ENCODE results near the gene MAU2. TPM values are rescaled to one million over a fixed set of nuclear protein-coding genes. Genes with fewer than 3 reads are reported as not detected.

Gene MAU2
- total RNA-seq, 1 donor from 2014 or later = 37.0 TPM

DNA sequence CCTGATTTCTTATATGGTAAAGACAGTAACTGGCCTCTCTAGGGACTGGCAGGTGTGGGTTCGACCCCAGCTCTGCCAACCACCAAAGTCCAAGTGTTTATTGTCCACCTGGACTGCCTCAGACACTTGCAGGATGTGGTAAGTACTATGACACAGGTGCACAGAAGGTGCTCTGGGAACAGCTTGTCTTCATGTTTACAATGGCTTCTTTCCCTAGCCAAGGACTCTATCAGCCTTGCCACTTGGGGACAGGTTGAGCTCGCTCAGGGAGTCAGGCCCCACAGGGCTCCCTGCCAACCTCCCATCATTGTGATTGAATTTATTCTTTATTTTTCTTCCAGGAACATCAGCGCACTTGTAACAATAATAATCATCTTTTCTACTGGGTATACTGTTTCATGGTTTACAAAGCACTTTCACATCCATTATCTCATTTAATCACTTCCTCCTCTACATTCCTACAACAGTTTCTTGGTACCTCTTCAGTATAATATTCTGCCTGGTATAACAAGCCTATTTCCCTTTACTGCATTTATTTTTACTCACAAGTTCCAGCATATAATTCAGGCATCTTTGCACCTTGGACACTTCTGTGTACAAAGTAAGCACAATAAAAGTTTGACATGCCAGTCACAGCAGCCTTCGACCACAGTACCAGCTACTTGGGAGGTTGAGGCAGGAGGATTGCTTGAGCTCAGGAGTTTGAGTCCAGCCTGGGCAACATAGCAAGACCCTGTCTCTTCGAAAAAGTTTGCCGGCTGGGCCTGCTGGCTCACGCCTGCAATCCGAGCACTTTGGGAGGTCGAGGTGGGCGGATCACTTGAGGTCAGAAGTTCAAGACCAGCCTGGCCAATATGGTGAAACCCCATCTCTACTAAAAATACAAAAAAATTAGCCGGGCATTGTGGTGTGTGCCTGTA is 60.6 kb downstream of the MAU2 start:
- Histone ChIP-seq H3K4me2 (ENCODE audit: low read length) (no peak overlapping the region), H3K9me3 (ENCODE audit: insufficient read depth, low read depth, low read length) (no peaks in the 10 kb centered on the region), H3K4me1 (ENCODE audit: insufficient read depth, low read length) (peaks cover 6% of the 10 kb centered on the region), H2AFZ (ENCODE audit: low read depth, low read length) (no peak overlapping the region), H3K36me3 (ENCODE audit: insufficient read depth, low read length) (no peaks in the 10 kb centered on the region), H3K9ac (ENCODE audit: low read length) (no peak overlapping the region), H3K79me2 (ENCODE audit: insufficient read depth, low read length) (peaks cover 4% of the 10 kb centered on the region), H3K27ac (ENCODE audit: low read depth, low read length) (no peak overlapping the region), H3K4me3 (ENCODE audit: insufficient read depth, low read depth, low read length) (no peak overlapping the region), H4K20me1 (ENCODE audit: insufficient read depth, low read length) (no peaks in the 10 kb centered on the region), H3K27me3 (ENCODE audit: insufficient read depth, low read length) (no peaks in the 10 kb centered on the region)
- Mint-ChIP-seq H3K4me1 (ENCODE audit: low read depth, unreplicated experiment) (no peaks in the 10 kb centered on the region), H3K27ac (ENCODE audit: unreplicated experiment) (no peak overlapping the region), H3K9me3 (ENCODE audit: unreplicated experiment) (no peaks in the 10 kb centered on the region), H3K36me3 (ENCODE audit: low read depth, unreplicated experiment) (no peaks in the 10 kb centered on the region), H3K27me3 (ENCODE audit: low read depth, unreplicated experiment) (no peaks in the 10 kb centered on the region), H3K4me3 (ENCODE audit: unreplicated experiment) (no peak overlapping the region)
- no peak for DNase-seq (ENCODE audit: low read depth)
- TF ChIP-seq EZH2 (IDR thresholded peaks at IDR 0.05; ENCODE audit: insufficient read depth, low read length) = no peak
- TF ChIP-seq, protein P1, sequence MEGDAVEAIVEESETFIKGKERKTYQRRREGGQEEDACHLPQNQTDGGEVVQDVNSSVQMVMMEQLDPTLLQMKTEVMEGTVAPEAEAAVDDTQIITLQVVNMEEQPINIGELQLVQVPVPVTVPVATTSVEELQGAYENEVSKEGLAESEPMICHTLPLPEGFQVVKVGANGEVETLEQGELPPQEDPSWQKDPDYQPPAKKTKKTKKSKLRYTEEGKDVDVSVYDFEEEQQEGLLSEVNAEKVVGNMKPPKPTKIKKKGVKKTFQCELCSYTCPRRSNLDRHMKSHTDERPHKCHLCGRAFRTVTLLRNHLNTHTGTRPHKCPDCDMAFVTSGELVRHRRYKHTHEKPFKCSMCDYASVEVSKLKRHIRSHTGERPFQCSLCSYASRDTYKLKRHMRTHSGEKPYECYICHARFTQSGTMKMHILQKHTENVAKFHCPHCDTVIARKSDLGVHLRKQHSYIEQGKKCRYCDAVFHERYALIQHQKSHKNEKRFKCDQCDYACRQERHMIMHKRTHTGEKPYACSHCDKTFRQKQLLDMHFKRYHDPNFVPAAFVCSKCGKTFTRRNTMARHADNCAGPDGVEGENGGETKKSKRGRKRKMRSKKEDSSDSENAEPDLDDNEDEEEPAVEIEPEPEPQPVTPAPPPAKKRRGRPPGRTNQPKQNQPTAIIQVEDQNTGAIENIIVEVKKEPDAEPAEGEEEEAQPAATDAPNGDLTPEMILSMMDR (IDR thresholded peaks at IDR 0.05; ENCODE audit: insufficient read depth, low read depth, low read length) = no peak
- no peak for FAIRE-seq

DNA sequence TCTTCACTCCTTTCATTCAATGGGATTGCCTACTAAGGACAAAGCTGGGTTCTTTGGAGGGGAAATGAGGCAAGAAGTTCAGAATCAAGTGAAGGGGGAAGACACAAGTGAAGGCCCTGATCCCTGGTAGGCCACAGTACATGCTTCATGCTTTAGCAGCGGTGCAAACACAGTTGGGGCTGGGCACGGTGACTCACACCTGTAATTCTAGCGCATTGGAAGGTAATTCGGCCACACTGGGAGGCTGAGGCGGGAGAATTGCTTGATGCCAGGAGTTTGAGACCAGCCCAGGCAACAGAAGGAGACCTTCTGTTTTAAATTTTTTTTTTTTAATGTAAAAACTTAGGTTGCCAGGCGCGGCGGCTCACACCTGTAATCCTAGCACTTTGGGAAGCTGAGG is 61.5 kb downstream of the MAU2 start:
- FAIRE-seq (no peak), DNase-seq (ENCODE audit: low read depth) (no peak)
- no peaks in the 10 kb centered on the region for H3K9me3 ChIP-seq (ENCODE audit: insufficient read depth, low read depth, low read length)
- Mint-ChIP-seq H3K27ac (ENCODE audit: unreplicated experiment) (no peak overlapping the region), H3K9me3 (ENCODE audit: unreplicated experiment) (no peaks in the 10 kb centered on the region), H3K36me3 (ENCODE audit: low read depth, unreplicated experiment) (no peaks in the 10 kb centered on the region), H3K4me3 (ENCODE audit: unreplicated experiment) (no peak overlapping the region), H3K4me1 (ENCODE audit: low read depth, unreplicated experiment) (peaks cover 2% of the 10 kb centered on the region), H3K27me3 (ENCODE audit: low read depth, unreplicated experiment) (no peaks in the 10 kb centered on the region)
- TF ChIP-seq, protein P1 (IDR thresholded peaks at IDR 0.05; ENCODE audit: insufficient read depth, low read depth, low read length) = no peak
- TF ChIP-seq EZH2 (IDR thresholded peaks at IDR 0.05; ENCODE audit: insufficient read depth, low read length) = no peak
- no peak overlapping the region for H3K4me3 ChIP-seq (ENCODE audit: insufficient read depth, low read depth, low read length)
- peaks cover 12% of the 10 kb centered on the region for H3K79me2 ChIP-seq (ENCODE audit: insufficient read depth, low read length)
- H2AFZ ChIP-seq (ENCODE audit: low read depth, low read length) = no peak overlapping the region
- H4K20me1 ChIP-seq (ENCODE audit: insufficient read depth, low read length) = peaks cover 8% of the 10 kb centered on the region
- no peak overlapping the region for H3K4me2 ChIP-seq (ENCODE audit: low read length)
- H3K4me1 ChIP-seq (ENCODE audit: insufficient read depth, low read length) = peaks cover 11% of the 10 kb centered on the region
- no peaks in the 10 kb centered on the region for H3K27me3 ChIP-seq (ENCODE audit: insufficient read depth, low read length)
- no peak overlapping the region for H3K9ac ChIP-seq (ENCODE audit: low read length)
- H3K36me3 ChIP-seq (ENCODE audit: insufficient read depth, low read length) = no peaks in the 10 kb centered on the region
- no peak overlapping the region for H3K27ac ChIP-seq (ENCODE audit: low read depth, low read length)

DNA sequence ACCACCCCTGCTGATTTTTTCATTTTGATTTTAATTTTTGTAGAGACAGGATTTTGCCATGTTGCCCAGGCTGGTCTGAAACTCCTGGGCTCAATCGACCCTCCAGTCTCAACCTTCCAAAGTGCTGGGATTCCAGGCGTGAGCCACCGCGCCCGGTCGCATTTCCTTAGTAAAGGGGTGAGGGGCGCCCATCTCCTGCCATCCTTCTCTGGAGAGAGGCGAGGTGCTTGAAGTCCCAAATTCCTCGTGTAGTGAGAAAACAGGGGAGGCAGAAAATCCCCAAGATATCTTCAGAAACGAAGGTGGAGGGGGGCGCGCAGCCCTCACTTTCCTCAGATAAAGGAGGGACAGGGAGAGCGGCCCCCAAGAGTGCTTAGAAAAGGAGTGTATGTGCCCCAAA is 63.9 kb downstream of the MAU2 start:
- peaks cover 14% of the 10 kb centered on the region for H4K20me1 ChIP-seq (ENCODE audit: insufficient read depth, low read length)
- H3K36me3 ChIP-seq (ENCODE audit: insufficient read depth, low read length) = no peaks in the 10 kb centered on the region
- Mint-ChIP-seq H3K27me3 (ENCODE audit: low read depth, unreplicated experiment) (no peaks in the 10 kb centered on the region), H3K4me3 (ENCODE audit: unreplicated experiment) (peak overlapping the region; percentile 69), H3K27ac (ENCODE audit: unreplicated experiment) (no peak overlapping the region), H3K4me1 (ENCODE audit: low read depth, unreplicated experiment) (peaks cover 17% of the 10 kb centered on the region), H3K9me3 (ENCODE audit: unreplicated experiment) (no peaks in the 10 kb centered on the region), H3K36me3 (ENCODE audit: low read depth, unreplicated experiment) (peaks cover 4% of the 10 kb centered on the region)
- peak overlapping the region; percentile 56 for H3K4me3 ChIP-seq (ENCODE audit: insufficient read depth, low read depth, low read length)
- peak overlapping the region; percentile 80 for H3K9ac ChIP-seq (ENCODE audit: low read length)
- H3K79me2 ChIP-seq (ENCODE audit: insufficient read depth, low read length) = peaks cover 32% of the 10 kb centered on the region
- no peak overlapping the region for H3K27ac ChIP-seq (ENCODE audit: low read depth, low read length)
- FAIRE-seq = no peak
- no peak for DNase-seq (ENCODE audit: low read depth)
- no peaks in the 10 kb centered on the region for H3K27me3 ChIP-seq (ENCODE audit: insufficient read depth, low read length)
- no peaks in the 10 kb centered on the region for H3K9me3 ChIP-seq (ENCODE audit: insufficient read depth, low read depth, low read length)
- peaks cover 11% of the 10 kb centered on the region for H3K4me1 ChIP-seq (ENCODE audit: insufficient read depth, low read length)
- no peak for TF ChIP-seq EZH2 (IDR thresholded peaks at IDR 0.05; ENCODE audit: insufficient read depth, low read length)
- TF ChIP-seq, protein P1 (IDR thresholded peaks at IDR 0.05; ENCODE audit: insufficient read depth, low read depth, low read length) = no peak
- peak overlapping the region; percentile 71 for H2AFZ ChIP-seq (ENCODE audit: low read depth, low read length)
- H3K4me2 ChIP-seq (ENCODE audit: low read length) = peak overlapping the region; percentile 87
